Stimulated activated CD8-positive, alpha-beta memory T cell treated with anti-CD3 and anti-CD28 coated beads, Interleukin-4, amount 100 ng/mL, for 48 hours (primary cell): ENCODE measurements around the gene RAVER2.

Experiments used
- DNase-seq: peaks from one replicate; pipeline ENCODE4 v3.0.0-alpha.2; 2020

The RAVER2 gene

DNA sequence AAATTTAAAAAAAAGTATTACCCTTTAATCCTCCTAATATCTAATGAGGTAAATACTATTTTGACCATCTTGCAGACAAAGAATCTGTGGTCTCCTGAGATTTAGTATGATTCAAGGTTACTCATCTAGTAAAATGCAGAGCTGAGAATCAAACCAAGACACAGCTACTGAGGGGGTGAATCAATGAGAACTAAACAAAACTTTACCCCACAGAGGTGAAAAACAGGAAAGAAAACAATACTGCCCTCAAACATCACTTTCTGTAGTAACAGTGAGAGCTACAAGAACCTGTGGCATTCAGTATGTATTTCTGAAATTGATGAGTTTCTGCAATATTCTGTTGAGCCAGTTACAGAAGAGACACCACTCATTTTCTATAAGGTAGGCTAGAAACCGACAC is 136.4 kb downstream of the RAVER2 start:
- no peak for DNase-seq
